Superior temporal gyrus (tissue), 1 donor: ENCODE measurements around the gene TIMM8A.
"Not testable (repeated sequence)": the region's sequence is repeated elsewhere in the genome, so short reads cannot be mapped to it uniquely, and the experiment has no call there.

Experiments used
- DNase-seq: peaks from one replicate; pipeline ENCODE4 v3.0.0-alpha.2; 2016; ENCODE audit errors: extremely low spot score

The TIMM8A gene

DNA sequence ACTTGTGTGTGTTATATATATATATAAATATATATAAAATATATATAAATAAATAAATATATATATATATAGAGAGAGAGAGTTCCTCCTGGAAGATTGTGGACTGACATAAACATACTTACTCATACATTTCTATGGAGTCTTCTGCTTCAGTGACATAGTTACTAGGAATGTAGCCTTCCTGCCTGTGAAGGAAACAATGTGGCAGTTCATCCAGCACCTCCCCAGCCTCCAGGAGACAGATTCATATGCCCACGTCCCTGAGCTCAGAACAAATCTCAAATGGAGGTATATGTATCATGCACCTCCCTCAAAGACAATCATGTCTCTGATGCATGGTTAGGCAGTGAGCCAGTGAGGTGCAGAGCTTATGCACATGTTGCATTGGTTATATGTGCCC is 11.4 kb upstream of the TIMM8A start:
- no peak for DNase-seq

DNA sequence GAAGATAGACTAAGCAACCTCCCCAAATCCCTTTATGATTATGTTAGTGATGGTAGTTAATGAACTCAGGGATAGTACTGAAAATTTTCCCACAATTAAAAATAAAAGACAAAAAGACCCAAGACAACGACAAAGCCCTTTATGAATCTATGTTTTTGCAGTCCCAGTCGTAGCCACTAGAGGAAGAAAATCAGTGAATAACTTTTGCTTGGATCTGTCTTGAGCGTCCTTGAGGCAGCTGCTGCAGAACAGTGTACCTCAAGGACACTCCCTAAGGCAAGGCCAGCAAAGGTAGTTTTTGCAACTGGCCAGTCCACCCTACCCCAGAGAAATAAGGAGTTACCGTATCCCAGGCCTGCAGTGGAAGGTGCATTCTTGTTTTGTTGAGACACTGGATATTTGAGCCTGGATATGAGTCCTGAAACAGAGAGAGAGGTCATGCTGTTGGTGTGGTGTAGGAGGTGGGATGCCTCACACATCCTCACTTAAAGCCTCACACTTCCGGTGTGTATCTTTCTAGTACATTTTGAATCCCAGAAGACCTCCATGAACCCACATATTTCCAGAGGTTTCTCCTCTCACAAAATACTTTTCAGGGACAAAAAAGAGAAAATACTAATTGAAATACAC is 8.7 kb upstream of the TIMM8A start:
- DNase-seq, result no peak

DNA sequence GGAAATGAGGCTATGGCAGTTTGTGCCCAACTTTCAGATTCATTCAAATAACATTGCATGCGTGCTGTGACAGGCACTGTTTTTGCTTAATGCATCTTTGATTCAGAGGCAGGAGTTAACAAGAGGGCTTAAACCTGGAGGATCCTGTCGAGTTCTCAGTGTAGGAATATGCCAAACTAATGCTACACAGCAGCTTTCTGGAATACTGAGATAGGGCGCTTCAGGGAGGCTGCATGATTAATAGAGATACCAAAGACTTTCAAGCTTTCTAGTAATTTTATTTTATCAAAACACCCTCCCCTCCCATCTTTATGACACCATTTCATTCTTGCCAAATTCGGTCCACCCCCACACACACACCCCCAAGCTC is 636 bp upstream of the TIMM8A start:
- DNase-seq, result no peak

DNA sequence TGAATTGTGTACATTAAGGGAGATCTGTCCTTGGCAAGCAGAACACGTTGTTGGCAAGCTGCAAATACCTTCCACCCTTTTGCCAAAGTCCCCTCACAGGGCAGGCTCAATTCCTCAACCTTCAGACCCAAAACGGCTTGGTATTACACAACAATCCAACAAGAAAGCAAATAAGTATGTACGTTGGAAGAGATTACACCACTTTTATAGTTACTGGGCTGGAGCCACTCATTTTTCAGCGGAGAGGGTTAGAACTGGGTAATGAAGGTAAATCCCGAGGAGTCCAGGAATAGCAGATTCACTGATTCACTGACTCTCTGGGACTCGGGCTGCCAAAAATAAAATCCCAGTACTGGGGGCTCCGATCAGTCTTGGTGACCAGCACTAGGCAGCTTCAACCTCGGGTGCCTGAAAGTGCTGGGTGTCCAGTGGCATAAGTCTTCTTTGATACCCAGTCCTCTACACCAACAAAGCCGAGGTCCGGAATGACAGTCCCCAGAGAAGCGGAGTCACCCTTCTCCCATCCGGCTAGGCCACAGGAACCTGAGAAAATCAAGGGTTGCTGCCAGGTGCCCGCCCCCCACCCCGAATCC is 587 bp downstream of the TIMM8A start:
- DNase-seq, result no peak

DNA sequence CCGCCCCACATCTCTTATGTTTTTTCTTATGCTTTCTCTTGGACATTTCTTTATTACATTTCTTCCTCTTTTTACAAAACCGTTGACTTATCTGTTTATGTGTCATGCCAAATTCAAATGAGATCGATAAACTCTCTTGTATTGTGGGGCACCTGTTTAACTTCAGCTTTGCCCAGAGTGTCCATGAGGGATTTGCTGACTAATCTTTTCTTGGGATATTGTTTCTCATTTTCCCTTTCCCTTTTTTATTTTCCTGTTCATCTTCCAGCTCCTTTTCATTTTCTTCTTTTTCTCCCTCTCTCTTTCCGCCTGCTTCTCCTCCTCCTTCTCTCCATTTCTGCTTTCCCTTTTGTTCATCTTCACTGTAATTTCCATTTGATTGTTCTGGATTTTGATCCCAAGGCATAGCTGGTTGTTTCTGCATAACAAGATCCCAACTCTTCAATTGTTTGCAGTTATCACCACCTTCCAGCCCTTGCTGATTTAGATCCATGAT is 10.7 kb downstream of the TIMM8A start:
- no peak for DNase-seq

DNA sequence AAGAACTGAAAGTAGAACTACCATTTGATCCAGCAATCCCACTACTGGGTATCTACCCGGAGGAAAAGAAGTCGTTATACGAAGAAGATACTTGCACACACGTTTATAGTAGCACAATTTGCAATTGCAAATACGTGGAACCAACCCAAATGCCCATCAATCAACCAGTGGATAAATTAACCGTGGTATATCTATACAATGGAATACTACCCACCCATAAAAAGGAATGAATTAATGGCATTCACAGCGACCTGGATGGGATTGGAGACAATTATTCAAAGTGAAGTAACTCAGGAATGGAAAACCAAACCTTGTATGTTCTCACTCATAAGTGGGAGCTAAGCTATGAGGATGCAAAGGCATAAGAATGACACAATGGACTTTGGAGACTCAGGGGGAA is 14.2 kb downstream of the TIMM8A start:
- DNase-seq, result not testable (repeated sequence)

DNA sequence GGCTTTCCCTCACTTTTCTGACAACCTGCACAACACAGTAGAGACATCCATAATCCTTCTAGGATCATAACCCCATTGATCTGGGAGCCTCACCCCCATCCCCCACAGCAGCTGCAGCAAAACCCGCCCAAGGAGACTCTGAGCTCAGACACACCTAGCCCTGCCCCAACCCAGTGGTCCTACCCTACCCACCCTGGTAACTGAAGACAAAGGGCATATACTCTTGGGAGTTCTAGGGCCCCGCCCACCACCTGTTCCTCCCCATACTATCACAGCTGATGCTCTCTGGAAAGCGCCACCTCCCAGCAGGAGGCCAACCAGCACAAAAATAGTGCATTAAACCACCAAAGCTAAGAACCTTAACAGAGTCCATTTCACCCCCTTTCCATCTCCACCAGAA is 21.9 kb downstream of the TIMM8A start:
- not testable (repeated sequence) for DNase-seq

DNA sequence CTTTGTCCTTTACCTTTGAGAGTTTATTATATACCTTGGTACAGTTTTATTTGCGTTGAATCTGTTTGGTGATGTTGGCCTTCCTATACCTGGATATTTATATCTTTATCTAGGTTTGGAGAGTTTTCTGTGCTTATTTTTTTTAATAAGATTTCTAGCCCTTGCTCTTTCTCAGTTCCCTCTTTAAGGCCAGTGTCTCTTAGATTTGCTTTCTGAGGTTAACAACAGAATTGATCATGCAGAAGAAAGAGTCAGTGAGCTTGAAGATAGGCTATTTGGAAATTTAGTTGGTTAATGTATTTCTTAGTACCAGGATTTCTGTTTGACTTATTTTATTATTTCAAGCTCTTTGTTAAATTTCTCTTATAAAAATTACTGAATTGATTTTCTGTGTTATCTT is 44.8 kb downstream of the TIMM8A start:
- DNase-seq, result no peak
